GM20000 (cell line): ENCODE data around the gene AQP9.

Source experiments
- DNase-seq: peaks from one replicate; pipeline ENCODE4 v3.0.0; 2012; ENCODE audit warnings: low spot score
- CTCF ChIP-seq: IDR thresholded peaks from 2 replicates; pipeline ENCODE4 v1.5.1; 2012; ENCODE audit warnings: mild to moderate bottlenecking, control low read depth; ENCODE audit errors: extremely low read depth, missing control alignments

AQP9 gene

GRCh38 chr15:58138106-58138505 is at the start of gene AQP9:
TSS of gene AQP9 (plus strand) at chr15:58138381. CDS start at chr15:58138566, 185 bp downstream.
- no peak for TF ChIP-seq CTCF
- DNase-seq, result no peak

DNA sequence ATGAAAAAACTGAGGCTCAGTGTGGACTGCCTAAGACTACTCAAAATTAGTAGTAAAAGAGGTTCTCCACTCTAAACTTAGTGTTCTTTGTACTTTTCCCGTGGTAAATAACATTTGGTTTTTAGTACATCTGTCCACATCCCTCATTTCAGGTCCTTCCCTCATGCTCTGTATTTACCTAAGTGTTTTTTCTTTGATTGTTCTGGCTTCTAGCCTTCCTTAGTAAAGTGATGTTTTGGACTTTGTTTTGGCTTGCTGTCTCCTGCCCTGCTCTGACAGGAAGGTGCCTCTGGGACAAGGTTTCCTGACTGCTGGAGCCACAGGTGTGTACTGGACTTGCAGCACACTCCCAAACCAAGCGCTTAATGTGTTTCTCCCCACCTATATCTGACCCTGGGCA is 42.8 kb upstream of the AQP9 start:
- TF ChIP-seq CTCF, result no peak
- no peak for DNase-seq

GRCh38 chr15:58096529-58097084 is 41.6 kb upstream of the AQP9 start:
- no peak for DNase-seq
- TF ChIP-seq CTCF, result no peak

DNA sequence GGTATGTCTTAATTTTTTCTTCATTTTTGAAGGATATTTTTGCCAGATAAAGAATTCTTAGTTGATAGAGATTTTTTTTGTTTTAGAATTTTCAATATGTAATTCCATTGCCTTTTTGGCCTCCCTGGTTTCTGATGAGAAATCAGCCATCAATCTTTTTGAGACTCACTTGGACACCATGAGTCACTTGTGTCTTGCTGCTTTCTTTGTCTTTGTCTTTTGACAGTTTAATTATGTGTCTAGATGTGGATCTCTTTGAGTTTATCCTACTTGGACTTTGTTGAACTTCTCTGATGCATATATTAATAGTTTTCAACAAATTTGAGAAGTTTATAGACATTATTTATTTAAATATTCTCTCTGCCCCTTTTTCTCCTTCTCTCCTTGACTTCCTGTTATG is 34.7 kb upstream of the AQP9 start:
- no peak for DNase-seq
- no peak for TF ChIP-seq CTCF

GRCh38 chr15:58108117-58108516 is 30.1 kb upstream of the AQP9 start:
- no peak for DNase-seq
- no peak for TF ChIP-seq CTCF

DNA sequence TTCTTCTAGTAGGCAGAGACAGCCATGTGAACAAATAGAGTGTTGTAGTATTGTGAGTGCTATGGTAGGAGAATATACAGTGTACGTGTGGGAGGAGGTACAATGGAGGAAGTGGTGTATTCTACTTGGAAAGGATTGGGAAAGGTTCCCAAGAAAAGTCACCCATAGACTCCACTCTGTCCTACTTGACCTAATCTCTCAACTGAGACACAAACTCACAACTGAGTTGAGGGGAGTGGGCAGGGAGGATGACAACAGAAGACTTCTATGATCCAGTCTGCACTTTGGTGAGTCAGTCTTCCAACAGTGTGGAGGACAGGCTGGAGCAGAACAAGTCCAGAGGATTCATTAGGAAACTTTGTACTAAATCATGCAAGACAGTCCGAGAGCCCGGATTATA is 28.8 kb upstream of the AQP9 start:
- DNase-seq, result no peak
- no peak for TF ChIP-seq CTCF

DNA sequence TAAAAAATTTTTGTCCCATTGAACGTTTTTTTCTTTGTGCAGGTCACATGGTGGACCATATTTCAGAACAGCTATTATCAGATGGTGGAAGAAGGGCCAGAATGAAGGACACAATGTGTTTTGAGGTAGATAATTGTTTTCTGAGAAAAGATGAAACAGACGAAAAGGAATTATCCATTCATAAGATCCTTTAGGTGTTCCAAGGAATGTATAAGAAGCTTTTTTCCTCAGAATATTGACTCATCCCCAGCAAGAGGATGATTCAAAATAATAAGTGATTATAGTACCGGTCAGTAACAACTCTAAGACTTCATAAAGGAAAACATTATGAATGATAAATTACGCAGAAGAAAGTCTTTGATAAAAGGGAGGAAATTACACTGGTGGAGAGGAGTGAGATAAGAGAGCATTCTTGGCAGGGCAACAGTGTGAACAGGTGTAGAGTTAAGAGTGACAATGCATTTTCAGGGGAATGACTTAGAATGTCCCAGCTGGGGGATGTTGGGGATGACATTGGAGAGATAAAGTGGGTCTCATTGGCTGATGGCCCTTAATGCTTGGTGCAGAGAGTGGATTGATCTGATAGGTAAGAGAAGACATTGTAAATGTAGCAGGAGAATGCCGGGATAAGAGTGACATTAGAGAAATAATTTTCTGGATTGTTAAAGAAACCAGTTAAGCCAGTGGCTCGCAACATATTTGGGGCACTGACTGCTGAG is 27.0 kb upstream of the AQP9 start:
- no peak for DNase-seq
- no peak for TF ChIP-seq CTCF
